GM10266 (cell line): Measurements from ENCODE around the gene FASTKD1.
A peak's percentile ranks its signal among the peaks of the same experiment; 100 is the strongest.
"Not testable (repeated sequence)": the region's sequence is repeated elsewhere in the genome, so short reads cannot be mapped to it uniquely, and the experiment has no call there.

ENCODE experiments used
- DNase-seq: peaks from one replicate; pipeline ENCODE4 v3.0.0; 2012; ENCODE audit errors: extremely low spot score
- CTCF ChIP-seq: IDR thresholded peaks from 2 replicates; pipeline ENCODE4 v1.5.1; 2012; ENCODE audit warnings: mild to moderate bottlenecking, low read depth; ENCODE audit not compliant: control insufficient read depth, insufficient read depth; ENCODE audit errors: missing control alignments

The FASTKD1 gene

GRCh38 chr2:169573160-169573973 is at the start of gene FASTKD1:
FASTKD1 (minus strand) TSS chr2:169573865; CDS start chr2:169572029, 1,836 bp downstream.
- peak; percentile 92 for DNase-seq
- no peak for TF ChIP-seq CTCF

- no peak for TF ChIP-seq CTCF
- no peak for DNase-seq
These were observed 49.6 kb upstream of the FASTKD1 start for GRCh38 chr2:169623235-169623634.

GRCh38 chr2:169620509-169620908 is 46.8 kb upstream of the FASTKD1 start:
- DNase-seq: no peak
- no peak for TF ChIP-seq CTCF

- DNase-seq: no peak
These were observed 46.3 kb upstream of the FASTKD1 start for GRCh38 chr2:169619946-169620345.

GRCh38 chr2:169615982-169616381 is 42.3 kb upstream of the FASTKD1 start:
- DNase-seq: not testable (repeated sequence)

More at GRCh38 chr2:169619946-169620345, 46.3 kb upstream of the FASTKD1 start:
- TF ChIP-seq CTCF: no peak

GRCh38 chr2:169613876-169614275 is 40.2 kb upstream of the FASTKD1 start:
- no peak for TF ChIP-seq CTCF
- DNase-seq: no peak

- DNase-seq: no peak
- TF ChIP-seq CTCF: no peak
These were observed 35.6 kb upstream of the FASTKD1 start for GRCh38 chr2:169609264-169609663.

- no peak for TF ChIP-seq CTCF
These were observed 25.9 kb upstream of the FASTKD1 start for GRCh38 chr2:169599568-169599967.

More at GRCh38 chr2:169599568-169599967, 25.9 kb upstream of the FASTKD1 start:
- no peak for DNase-seq
